NT2/D1 (cell line): Measurements from ENCODE around the gene CCDC142.
"Not testable (repeated sequence)": the region's sequence is repeated elsewhere in the genome, so short reads cannot be mapped to it uniquely, and the experiment has no call there.

Experiments
- SUZ12 ChIP-seq: IDR thresholded peaks from 2 replicates; pipeline ENCODE4 v1.6.1; 2011; ENCODE audit not compliant: insufficient read length, insufficient read depth; ENCODE audit errors: extremely low read depth
- ZNF274 ChIP-seq: IDR thresholded peaks from 2 replicates; pipeline ENCODE4 v1.6.1; 2011; ENCODE audit warnings: mild to moderate bottlenecking, low read depth, low read length

DNA sequence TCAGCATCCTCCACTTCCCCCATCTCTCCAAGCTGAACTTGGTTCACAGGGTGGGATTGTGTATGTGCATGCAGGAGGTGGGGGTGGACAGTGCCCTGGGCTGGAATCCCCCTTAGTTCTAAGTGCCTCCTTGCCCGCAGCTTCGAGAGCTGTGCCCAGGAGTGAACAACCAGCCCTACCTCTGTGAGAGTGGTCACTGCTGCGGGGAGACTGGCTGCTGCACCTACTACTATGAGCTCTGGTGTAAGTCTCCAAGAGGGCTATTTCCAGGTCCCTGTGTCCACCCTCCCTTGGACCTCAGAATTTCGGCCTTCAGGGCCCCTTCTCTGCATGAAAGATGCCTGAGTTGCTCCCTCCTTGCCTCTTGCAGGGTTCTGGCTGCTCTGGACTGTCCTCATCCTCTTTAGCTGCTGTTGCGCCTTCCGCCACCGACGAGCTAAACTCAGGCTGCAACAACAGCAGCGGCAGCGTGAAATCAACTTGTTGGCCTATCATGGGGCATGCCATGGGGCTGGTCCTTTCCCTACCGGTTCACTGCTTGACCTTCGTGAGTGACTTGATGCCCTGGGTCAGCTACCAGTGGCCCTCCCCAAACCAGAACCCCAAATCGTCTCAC lies 23.2 kb downstream of the CCDC142 start:
- not testable (repeated sequence) for TF ChIP-seq SUZ12, ZNF274
